Stimulated activated CD4-positive, alpha-beta T cell treated with anti-CD3 and anti-CD28 coated beads, Interleukin-15, amount 100 ng/mL, for 24 hours (primary cell): ENCODE measurements around the gene UBE2C.

ENCODE experiments used
- DNase-seq: peaks from one replicate; pipeline ENCODE4 v3.0.0-alpha.2; 2020

Gene UBE2C

GRCh38 chr20:45861221-45862075 is 49.0 kb downstream of the UBE2C start:
- no peak for DNase-seq

- no peak for DNase-seq
Observed at GRCh38 chr20:45863543-45864470, 51.4 kb downstream of the UBE2C start.

- no peak for DNase-seq
Observed at GRCh38 chr20:45866454-45866853, 54.0 kb downstream of the UBE2C start.
